ENCODE results near the gene RTP2.

Gene RTP2

DNA sequence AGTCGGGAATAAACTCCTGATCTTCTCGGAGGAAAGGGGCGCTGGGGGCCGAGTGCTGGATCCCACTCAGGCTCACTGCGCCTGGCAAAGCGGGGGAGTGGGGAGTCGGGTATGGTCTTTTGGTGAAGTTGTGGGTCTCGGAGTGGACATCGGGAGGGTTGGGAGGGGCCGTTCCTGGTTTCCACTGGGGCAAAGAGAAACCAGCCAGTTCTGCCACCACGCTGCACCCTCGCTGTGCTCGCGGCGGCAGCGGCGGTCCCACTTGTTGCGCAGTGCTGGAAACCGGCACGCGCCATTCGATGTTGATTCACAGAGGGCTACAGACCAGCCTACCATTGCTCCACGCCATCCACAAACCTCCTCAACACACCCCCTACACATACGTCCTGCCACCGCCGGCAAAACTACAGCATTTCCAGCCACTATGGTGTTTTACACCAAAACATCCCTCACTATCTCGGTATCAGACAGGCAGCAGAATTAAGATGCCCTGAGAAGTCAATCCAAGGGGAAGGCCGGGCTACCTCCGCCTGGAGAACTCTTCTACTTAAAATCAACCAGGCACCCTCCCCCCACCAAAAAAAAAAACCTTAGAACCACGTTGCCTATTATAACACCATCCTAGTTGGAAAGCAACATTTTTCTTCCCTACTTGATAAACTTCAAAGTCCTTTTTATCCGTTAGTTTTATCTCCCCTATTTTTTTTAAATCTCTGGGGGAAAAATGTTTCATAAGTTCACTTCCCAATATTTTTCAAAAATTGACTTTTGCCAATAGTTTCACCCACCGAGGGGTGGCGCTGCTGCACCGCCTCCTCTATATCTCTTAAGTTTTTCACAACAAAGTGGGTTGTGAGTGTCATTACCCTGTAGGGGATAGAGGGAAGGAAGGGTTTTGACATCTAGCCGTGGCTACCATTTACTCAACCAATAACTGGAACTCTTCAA is 39.3 kb upstream of the RTP2 start (continued):
- TF ChIP-seq, protein P1, sequence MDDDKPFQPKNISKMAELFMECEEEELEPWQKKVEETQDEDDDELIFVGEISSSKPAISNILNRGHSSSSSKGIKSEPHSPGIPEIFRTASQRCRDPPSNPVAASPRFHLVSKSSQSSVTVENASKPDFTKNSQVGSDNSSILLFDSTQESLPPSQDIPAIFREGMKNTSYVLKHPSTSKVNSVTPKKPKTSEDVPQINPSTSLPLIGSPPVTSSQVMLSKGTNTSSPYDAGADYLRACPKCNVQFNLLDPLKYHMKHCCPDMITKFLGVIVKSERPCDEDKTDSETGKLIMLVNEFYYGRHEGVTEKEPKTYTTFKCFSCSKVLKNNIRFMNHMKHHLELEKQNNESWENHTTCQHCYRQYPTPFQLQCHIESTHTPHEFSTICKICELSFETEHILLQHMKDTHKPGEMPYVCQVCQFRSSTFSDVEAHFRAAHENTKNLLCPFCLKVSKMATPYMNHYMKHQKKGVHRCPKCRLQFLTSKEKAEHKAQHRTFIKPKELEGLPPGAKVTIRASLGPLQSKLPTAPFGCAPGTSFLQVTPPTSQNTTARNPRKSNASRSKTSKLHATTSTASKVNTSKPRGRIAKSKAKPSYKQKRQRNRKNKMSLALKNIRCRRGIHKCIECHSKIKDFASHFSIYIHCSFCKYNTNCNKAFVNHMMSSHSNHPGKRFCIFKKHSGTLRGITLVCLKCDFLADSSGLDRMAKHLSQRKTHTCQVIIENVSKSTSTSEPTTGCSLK (tag by site-specific recombination; IDR thresholded peaks at IDR 0.05), result no peak
- TF ChIP-seq ZNF777 (tag by site-specific recombination; IDR thresholded peaks at IDR 0.05; ENCODE audit: borderline replicate concordance) (no peak), RBAK (tag by site-specific recombination; IDR thresholded peaks at IDR 0.05) (no peak), SCRT1 (tag by site-specific recombination; IDR thresholded peaks at IDR 0.05; ENCODE audit: borderline replicate concordance) (peak; percentile 98), ZNF354C (tag by site-specific recombination; IDR thresholded peaks at IDR 0.05; ENCODE audit: borderline replicate concordance, low read depth) (no peak), ZNF560 (tag by site-specific recombination; IDR thresholded peaks at IDR 0.05; ENCODE audit: borderline replicate concordance) (no peak), ZNF792 (tag by site-specific recombination; IDR thresholded peaks at IDR 0.05) (no peak)
- TF ChIP-seq, protein P2, sequence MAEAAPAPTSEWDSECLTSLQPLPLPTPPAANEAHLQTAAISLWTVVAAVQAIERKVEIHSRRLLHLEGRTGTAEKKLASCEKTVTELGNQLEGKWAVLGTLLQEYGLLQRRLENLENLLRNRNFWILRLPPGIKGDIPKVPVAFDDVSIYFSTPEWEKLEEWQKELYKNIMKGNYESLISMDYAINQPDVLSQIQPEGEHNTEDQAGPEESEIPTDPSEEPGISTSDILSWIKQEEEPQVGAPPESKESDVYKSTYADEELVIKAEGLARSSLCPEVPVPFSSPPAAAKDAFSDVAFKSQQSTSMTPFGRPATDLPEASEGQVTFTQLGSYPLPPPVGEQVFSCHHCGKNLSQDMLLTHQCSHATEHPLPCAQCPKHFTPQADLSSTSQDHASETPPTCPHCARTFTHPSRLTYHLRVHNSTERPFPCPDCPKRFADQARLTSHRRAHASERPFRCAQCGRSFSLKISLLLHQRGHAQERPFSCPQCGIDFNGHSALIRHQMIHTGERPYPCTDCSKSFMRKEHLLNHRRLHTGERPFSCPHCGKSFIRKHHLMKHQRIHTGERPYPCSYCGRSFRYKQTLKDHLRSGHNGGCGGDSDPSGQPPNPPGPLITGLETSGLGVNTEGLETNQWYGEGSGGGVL (tag by site-specific recombination; IDR thresholded peaks at IDR 0.05), result no peak
- TF ChIP-seq, protein P3, sequence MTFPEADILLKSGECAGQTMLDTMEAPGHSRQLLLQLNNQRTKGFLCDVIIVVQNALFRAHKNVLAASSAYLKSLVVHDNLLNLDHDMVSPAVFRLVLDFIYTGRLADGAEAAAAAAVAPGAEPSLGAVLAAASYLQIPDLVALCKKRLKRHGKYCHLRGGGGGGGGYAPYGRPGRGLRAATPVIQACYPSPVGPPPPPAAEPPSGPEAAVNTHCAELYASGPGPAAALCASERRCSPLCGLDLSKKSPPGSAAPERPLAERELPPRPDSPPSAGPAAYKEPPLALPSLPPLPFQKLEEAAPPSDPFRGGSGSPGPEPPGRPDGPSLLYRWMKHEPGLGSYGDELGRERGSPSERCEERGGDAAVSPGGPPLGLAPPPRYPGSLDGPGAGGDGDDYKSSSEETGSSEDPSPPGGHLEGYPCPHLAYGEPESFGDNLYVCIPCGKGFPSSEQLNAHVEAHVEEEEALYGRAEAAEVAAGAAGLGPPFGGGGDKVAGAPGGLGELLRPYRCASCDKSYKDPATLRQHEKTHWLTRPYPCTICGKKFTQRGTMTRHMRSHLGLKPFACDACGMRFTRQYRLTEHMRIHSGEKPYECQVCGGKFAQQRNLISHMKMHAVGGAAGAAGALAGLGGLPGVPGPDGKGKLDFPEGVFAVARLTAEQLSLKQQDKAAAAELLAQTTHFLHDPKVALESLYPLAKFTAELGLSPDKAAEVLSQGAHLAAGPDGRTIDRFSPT (tag by site-specific recombination; IDR thresholded peaks at IDR 0.05), result peak; percentile 43; the same call in 1 of the 2 replicates
- TF ChIP-seq, protein P4, sequence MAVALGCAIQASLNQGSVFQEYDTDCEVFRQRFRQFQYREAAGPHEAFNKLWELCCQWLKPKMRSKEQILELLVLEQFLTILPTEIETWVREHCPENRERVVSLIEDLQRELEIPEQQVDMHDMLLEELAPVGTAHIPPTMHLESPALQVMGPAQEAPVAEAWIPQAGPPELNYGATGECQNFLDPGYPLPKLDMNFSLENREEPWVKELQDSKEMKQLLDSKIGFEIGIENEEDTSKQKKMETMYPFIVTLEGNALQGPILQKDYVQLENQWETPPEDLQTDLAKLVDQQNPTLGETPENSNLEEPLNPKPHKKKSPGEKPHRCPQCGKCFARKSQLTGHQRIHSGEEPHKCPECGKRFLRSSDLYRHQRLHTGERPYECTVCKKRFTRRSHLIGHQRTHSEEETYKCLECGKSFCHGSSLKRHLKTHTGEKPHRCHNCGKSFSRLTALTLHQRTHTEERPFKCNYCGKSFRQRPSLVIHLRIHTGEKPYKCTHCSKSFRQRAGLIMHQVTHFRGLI (tag by site-specific recombination; IDR thresholded peaks at IDR 0.05), result no peak
- TF ChIP-seq, protein P5, sequence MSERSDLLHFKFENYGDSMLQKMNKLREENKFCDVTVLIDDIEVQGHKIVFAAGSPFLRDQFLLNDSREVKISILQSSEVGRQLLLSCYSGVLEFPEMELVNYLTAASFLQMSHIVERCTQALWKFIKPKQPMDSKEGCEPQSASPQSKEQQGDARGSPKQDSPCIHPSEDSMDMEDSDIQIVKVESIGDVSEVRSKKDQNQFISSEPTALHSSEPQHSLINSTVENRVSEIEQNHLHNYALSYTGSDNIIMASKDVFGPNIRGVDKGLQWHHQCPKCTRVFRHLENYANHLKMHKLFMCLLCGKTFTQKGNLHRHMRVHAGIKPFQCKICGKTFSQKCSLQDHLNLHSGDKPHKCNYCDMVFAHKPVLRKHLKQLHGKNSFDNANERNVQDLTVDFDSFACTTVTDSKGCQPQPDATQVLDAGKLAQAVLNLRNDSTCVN (tag by site-specific recombination; optimal IDR thresholded peaks at IDR 0.05), result peak; percentile 70
- TF ChIP-seq, protein P6, sequence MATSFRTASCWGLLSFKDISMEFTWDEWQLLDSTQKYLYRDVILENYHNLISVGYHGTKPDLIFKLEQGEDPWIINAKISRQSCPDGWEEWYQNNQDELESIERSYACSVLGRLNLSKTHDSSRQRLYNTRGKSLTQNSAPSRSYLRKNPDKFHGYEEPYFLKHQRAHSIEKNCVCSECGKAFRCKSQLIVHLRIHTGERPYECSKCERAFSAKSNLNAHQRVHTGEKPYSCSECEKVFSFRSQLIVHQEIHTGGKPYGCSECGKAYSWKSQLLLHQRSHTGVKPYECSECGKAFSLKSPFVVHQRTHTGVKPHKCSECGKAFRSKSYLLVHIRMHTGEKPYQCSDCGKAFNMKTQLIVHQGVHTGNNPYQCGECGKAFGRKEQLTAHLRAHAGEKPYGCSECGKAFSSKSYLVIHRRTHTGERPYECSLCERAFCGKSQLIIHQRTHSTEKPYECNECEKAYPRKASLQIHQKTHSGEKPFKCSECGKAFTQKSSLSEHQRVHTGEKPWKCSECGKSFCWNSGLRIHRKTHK (tag by site-specific recombination; IDR thresholded peaks at IDR 0.05), result no peak
- TF ChIP-seq, protein P7, sequence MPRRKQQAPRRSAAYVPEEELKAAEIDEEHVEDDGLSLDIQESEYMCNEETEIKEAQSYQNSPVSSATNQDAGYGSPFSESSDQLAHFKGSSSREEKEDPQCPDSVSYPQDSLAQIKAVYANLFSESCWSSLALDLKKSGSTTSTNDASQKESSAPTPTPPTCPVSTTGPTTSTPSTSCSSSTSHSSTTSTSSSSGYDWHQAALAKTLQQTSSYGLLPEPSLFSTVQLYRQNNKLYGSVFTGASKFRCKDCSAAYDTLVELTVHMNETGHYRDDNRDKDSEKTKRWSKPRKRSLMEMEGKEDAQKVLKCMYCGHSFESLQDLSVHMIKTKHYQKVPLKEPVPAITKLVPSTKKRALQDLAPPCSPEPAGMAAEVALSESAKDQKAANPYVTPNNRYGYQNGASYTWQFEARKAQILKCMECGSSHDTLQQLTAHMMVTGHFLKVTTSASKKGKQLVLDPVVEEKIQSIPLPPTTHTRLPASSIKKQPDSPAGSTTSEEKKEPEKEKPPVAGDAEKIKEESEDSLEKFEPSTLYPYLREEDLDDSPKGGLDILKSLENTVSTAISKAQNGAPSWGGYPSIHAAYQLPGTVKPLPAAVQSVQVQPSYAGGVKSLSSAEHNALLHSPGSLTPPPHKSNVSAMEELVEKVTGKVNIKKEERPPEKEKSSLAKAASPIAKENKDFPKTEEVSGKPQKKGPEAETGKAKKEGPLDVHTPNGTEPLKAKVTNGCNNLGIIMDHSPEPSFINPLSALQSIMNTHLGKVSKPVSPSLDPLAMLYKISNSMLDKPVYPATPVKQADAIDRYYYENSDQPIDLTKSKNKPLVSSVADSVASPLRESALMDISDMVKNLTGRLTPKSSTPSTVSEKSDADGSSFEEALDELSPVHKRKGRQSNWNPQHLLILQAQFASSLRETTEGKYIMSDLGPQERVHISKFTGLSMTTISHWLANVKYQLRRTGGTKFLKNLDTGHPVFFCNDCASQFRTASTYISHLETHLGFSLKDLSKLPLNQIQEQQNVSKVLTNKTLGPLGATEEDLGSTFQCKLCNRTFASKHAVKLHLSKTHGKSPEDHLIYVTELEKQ (tag by site-specific recombination; IDR thresholded peaks at IDR 0.05; ENCODE audit: borderline replicate concordance), result no peak
- TF ChIP-seq, protein P8, sequence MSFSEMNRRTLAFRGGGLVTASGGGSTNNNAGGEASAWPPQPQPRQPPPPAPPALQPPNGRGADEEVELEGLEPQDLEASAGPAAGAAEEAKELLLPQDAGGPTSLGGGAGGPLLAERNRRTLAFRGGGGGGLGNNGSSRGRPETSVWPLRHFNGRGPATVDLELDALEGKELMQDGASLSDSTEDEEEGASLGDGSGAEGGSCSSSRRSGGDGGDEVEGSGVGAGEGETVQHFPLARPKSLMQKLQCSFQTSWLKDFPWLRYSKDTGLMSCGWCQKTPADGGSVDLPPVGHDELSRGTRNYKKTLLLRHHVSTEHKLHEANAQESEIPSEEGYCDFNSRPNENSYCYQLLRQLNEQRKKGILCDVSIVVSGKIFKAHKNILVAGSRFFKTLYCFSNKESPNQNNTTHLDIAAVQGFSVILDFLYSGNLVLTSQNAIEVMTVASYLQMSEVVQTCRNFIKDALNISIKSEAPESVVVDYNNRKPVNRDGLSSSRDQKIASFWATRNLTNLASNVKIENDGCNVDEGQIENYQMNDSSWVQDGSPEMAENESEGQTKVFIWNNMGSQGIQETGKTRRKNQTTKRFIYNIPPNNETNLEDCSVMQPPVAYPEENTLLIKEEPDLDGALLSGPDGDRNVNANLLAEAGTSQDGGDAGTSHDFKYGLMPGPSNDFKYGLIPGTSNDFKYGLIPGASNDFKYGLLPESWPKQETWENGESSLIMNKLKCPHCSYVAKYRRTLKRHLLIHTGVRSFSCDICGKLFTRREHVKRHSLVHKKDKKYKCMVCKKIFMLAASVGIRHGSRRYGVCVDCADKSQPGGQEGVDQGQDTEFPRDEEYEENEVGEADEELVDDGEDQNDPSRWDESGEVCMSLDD (tag by site-specific recombination; IDR thresholded peaks at IDR 0.05), result 0 out of 2 replicates have a peak, but pooled peaks have one; percentile 20
